Hepatocyte (in vitro differentiated cells): ENCODE results near the gene SERBP1.
"Not testable (repeated sequence)": the region's sequence is repeated elsewhere in the genome, so short reads cannot be mapped to it uniquely, and the experiment has no call there.

Experiments
- CTCF ChIP-seq: fragments of 200-600 bp; sonication (generic); IDR thresholded peaks from 2 replicates; pipeline ENCODE4 v1.5.1; 2016; ENCODE audit warnings: antibody characterized with exemption, mild to moderate bottlenecking; ENCODE audit not compliant: poor library complexity
- EZH2phosphoT487 ChIP-seq: fragments of 200-600 bp; sonication (generic); IDR thresholded peaks from one replicate; pipeline ENCODE4 v1.6.1; 2018; ENCODE audit warnings: antibody characterized with exemption, mild to moderate bottlenecking, low read depth, moderate library complexity; ENCODE audit not compliant: unreplicated experiment, severe bottlenecking

DNA sequence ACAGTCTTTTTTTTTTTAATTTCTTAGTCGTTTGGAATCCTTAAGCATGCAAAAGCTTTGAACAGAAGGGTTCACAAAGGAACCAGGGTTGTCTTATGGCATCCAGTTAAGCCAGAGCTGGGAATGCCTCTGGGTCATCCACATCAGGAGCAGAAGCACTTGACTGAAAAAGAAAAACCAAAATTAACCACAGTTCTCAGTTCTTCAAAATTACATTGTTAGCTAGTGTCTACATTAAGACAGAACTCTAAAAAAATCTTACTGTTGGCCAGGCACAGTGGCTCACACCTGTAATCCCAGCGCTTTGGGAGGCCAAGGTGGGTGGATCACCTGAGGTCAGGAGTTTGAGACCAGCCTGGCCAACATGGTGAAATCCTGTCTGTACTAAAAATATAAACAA, 17.1 kb downstream of the SERBP1 start:
- TF ChIP-seq EZH2phosphoT487, CTCF: not testable (repeated sequence)
